Prostate gland (tissue), 2 donors: Measurements from ENCODE around the gene KRTAP19-4. TPM values are rescaled to one million over a fixed set of nuclear protein-coding genes. Genes with fewer than 3 reads are reported as not detected.

Experiments
- DNase-seq: peaks from one replicate; pipeline ENCODE4 v3.0.0-alpha.2; 2019; ENCODE audit warnings: low spot score
- H3K27ac ChIP-seq, 2 donors: fragments of 200-600 bp; sonication (generic); 2 replicates each; pipeline ENCODE4 v1.5.1; 2017 to 2019
- H3K27me3 ChIP-seq: fragments of 200-600 bp; sonication (generic); replicated peaks from 2 replicates; pipeline ENCODE4 v1.5.1; 2019; ENCODE audit not compliant: insufficient read depth
- H3K36me3 ChIP-seq, 2 donors: fragments of 200-600 bp; sonication (generic); 1 replicate in 1 of 2; 2 replicates in 1 of 2; pipeline versions ENCODE4 v1.5.1 to v1.8.1; 2017 to 2019
- H3K4me1 ChIP-seq: fragments of 200-600 bp; sonication (generic); replicated peaks from 2 replicates; pipeline ENCODE4 v1.5.1; 2019
- H3K4me3 ChIP-seq, 2 donors: fragments of 200-600 bp; sonication (generic); 2 replicates each; pipeline ENCODE4 v1.5.1; 2017 to 2019
- H3K9me3 ChIP-seq: fragments of 200-600 bp; sonication (generic); 2 replicates; pipeline ENCODE4 v1.5.1; 2017
- POLR2A ChIP-seq: fragments of 450-650 bp; IDR thresholded peaks from one replicate; pipeline ENCODE4 v1.6.1; 2016; ENCODE audit warnings: antibody characterized with exemption, mild to moderate bottlenecking
- POLR2AphosphoS5 ChIP-seq: sonication (generic); formaldehyde crosslinking; IDR thresholded peaks from one replicate; pipeline ENCODE4 v1.6.1; 2017; ENCODE audit warnings: antibody characterized with exemption
- WGBS: methylation state at CpG from one replicate; pipeline ENCODE4 v1.1.5; 2018; 5-methylcytosine and 5-hydroxymethylcytosine counted together
- intact Hi-C: fragments of 100-400 bp; cut with DNase I; formaldehyde crosslinking; loops from one replicate; pipeline ENCODE4 v1.14.2; 2022
- total RNA-seq, 2 donors: library from RNA; depleted of rRNA; stranded (reverse); fragments of >200 nt; gene quantifications; one replicate each; pipeline ENCODE4 v1.1.0, GENCODE V29; 2016
- TF ChIP-seq, protein P1 (sequence below), 4 experiments: fragments of 200-600 bp in 2 of 4; fragments of 450-650 bp in 2 of 4; sonication (generic) in 2 of 4; IDR thresholded peaks; 1 replicate in 3 of 4; 2 replicates in 1 of 4; pipeline ENCODE4 v1.5.1; 2016 to 2019; ENCODE audit warnings: antibody characterized with exemption in 4 of 4, mild to moderate bottlenecking in 2 of 4, moderate library complexity in 2 of 4

Gene KRTAP19-4
- total RNA-seq, 2 donors from 2014 or later: not detected

DNA sequence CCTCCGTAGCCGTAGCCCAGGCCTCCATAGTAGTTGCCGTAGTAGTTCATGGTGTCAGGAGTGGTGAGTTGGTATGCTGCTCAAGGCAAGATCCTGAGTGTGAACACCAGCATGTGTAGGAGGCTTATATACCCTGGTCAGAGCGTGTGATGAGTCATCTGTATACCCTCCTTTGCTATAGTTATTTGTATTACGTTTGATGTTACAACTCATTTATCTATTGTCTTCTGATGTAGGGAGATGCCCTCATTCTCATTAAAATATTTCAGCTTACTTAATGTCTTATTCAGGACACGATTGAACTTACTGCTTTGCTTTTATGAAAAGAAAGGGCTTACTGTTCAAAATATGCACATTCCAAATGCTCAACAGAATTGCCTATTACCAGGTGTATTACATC is 5.1 kb upstream of the KRTAP19-4 start, which contains the start of gene KRTAP19-5:
KRTAP19-5 (minus strand) TSS at position 101 of the 400 bp plus-strand sequence; CDS start at position 50, 51 bp downstream.
- no peaks in the 10 kb centered on the region for H3K4me1 ChIP-seq
- intact Hi-C loops: no loop called here
- 68% methylated on average over 6 of the region's 6 CpGs for WGBS
- no peaks in the 10 kb centered on the region for H3K9me3 ChIP-seq
- H3K4me3 ChIP-seq: no peak within 1 kb of the TSS
- H3K27me3 ChIP-seq: no peaks in the 10 kb centered on the region
- H3K36me3 ChIP-seq: no peaks in the 10 kb centered on the region
- no peak within 1 kb of the TSS for H3K27ac ChIP-seq
- TF ChIP-seq POLR2A (no peak), POLR2AphosphoS5 (no peak)
- TF ChIP-seq, protein P1, sequence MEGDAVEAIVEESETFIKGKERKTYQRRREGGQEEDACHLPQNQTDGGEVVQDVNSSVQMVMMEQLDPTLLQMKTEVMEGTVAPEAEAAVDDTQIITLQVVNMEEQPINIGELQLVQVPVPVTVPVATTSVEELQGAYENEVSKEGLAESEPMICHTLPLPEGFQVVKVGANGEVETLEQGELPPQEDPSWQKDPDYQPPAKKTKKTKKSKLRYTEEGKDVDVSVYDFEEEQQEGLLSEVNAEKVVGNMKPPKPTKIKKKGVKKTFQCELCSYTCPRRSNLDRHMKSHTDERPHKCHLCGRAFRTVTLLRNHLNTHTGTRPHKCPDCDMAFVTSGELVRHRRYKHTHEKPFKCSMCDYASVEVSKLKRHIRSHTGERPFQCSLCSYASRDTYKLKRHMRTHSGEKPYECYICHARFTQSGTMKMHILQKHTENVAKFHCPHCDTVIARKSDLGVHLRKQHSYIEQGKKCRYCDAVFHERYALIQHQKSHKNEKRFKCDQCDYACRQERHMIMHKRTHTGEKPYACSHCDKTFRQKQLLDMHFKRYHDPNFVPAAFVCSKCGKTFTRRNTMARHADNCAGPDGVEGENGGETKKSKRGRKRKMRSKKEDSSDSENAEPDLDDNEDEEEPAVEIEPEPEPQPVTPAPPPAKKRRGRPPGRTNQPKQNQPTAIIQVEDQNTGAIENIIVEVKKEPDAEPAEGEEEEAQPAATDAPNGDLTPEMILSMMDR (IDR thresholded peaks at IDR 0.05): no peak
- no peak for DNase-seq

GRCh38 chr21:30491963-30492428 is 5.0 kb downstream of the KRTAP19-4 start, which contains the start of gene KRTAP19-3:
KRTAP19-3 (minus strand) TSS chr21:30492013; CDS start chr21:30491957, 56 bp downstream.
- TF ChIP-seq POLR2A: no peak
- TF ChIP-seq, protein P1 (IDR thresholded peaks at IDR 0.05): no peak
- TF ChIP-seq POLR2AphosphoS5: no peak
- no peak for DNase-seq
- Histone ChIP-seq H3K4me3 (no peak within 1 kb of the TSS), H3K36me3 (no peaks in the 10 kb centered on the region), H3K9me3 (no peaks in the 10 kb centered on the region), H3K27ac (no peak within 1 kb of the TSS), H3K27me3 (no peaks in the 10 kb centered on the region), H3K4me1 (no peaks in the 10 kb centered on the region)
- 56% methylated on average over 2 of the region's 2 CpGs for WGBS
- intact Hi-C loops: no loop called here

DNA sequence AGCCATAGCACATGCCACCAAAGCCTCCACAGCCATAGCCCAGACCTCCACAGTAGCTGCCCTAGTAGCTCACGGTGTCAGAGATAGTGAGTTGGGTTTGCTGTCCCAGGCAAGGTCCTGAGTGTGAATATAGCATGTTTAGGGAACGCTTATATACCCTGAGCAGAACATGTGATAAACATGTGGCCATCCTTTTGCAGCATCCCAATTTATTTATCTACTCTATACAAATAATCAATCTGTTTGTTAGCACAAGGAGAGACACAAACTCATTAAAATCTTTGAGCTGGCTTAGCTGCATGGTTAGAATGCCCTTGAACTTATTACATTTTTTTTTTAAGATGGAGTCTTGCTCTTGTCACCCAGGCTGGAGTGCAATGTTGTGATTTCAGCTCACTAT is 9.6 kb downstream of the KRTAP19-4 start, which contains the start of gene KRTAP19-2:
KRTAP19-2 (minus strand) TSS at position 101 of the 400 bp plus-strand sequence; CDS start at position 13, 88 bp downstream.
- TF ChIP-seq, protein P1 (IDR thresholded peaks at IDR 0.05): no peak
- TF ChIP-seq POLR2A (no peak), POLR2AphosphoS5 (no peak)
- Histone ChIP-seq H3K36me3 (no peaks in the 10 kb centered on the region), H3K4me1 (no peaks in the 10 kb centered on the region), H3K27me3 (no peaks in the 10 kb centered on the region), H3K4me3 (no peak within 1 kb of the TSS), H3K27ac (no peak within 1 kb of the TSS), H3K9me3 (no peaks in the 10 kb centered on the region)
- intact Hi-C loops: no loop called here
- WGBS: 95% methylated on average over 2 of the region's 2 CpGs
- no peak for DNase-seq

GRCh38 chr21:30486180-30486579 is 10.8 kb downstream of the KRTAP19-4 start:
- intact Hi-C loops: no loop called here
- TF ChIP-seq POLR2AphosphoS5 (no peak), POLR2A (no peak)
- TF ChIP-seq, protein P1 (IDR thresholded peaks at IDR 0.05): no peak

GRCh38 chr21:30482130-30482529 is 14.8 kb downstream of the KRTAP19-4 start:
- DNase-seq: no peak
- TF ChIP-seq POLR2AphosphoS5 (no peak), POLR2A (no peak)
- TF ChIP-seq, protein P1 (IDR thresholded peaks at IDR 0.05): no peak
- 44% methylated on average over 2 of the region's 2 CpGs for WGBS
- H3K27me3 ChIP-seq: no peaks in the 10 kb centered on the region
- no peak overlapping the region for H3K4me3 ChIP-seq
- intact Hi-C loops: no loop called here
- no peaks in the 10 kb centered on the region for H3K36me3 ChIP-seq
- no peaks in the 10 kb centered on the region for H3K9me3 ChIP-seq
- no peak overlapping the region for H3K27ac ChIP-seq
- no peaks in the 10 kb centered on the region for H3K4me1 ChIP-seq

More at GRCh38 chr21:30486180-30486579, 10.8 kb downstream of the KRTAP19-4 start:
- WGBS: 96% methylated on average over 2 of the region's 2 CpGs
- Histone ChIP-seq H3K9me3 (no peaks in the 10 kb centered on the region), H3K36me3 (no peaks in the 10 kb centered on the region), H3K4me1 (no peaks in the 10 kb centered on the region), H3K4me3 (no peak overlapping the region), H3K27me3 (no peaks in the 10 kb centered on the region), H3K27ac (no peak overlapping the region)
- DNase-seq: no peak
